Posterior cingulate gyrus (tissue), 11 donors: ENCODE data around the gene TRAF3IP3.
"Not testable (repeated sequence)": the region's sequence is repeated elsewhere in the genome, so short reads cannot be mapped to it uniquely, and the experiment has no call there.

ENCODE experiments used
- DNase-seq, 10 donors: peaks; one replicate each; pipeline versions ENCODE4 v3.0.0 to v3.0.0-alpha.2; 2020 to 2021; ENCODE audit warnings: mixed read lengths in 3 of 10
- intact Hi-C: fragments of 100-400 bp; cut with DNase I; formaldehyde crosslinking; loops from one replicate; pipeline ENCODE4 v1.15.1; 2023

Gene TRAF3IP3

DNA sequence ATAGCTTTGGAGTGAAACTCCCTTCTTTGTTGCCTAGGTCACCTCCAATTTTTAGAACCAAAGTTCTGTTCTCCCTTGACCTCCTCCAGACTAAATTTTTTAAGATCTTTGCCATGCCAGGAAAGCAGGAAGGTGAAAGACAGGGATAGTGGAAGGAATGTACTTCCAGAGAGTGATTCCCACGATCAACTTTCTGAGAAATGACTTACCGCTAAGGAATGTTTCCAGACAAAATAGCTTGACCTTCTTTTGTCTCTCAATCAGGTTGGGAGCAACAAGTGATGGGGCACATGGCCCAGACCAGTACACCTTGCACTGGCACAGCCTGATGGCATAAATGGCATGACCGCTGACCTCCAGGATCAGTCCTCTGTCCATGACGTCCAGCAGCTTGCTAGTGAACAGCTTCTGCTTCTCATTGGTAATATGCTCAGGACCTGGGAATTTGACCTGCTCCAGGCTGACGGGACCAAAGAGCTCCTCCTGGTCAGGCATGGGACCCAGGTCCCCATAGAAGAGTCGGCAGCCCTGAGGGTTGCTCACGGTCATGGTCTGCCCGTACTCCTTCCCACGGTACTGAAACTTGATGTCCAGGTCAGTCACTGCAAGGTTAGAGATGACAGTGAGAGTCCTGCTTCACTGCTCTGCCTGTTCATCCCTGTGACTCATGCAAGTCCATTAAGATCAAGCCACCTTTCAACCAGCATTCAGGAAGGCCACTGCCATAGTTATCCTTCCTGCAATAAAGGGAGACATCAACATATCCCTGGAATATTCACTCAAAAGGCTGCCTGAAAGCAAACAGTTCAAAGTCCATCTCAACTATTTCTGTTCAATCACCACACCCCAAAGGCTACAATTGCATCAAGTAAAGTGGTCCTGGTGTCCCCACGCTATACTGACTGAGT lies 34.7 kb downstream of the TRAF3IP3 start:
- intact Hi-C loops: no loop called here
- no peak for DNase-seq

- intact Hi-C loops: no loop called here
- DNase-seq: no peak
These were observed 36.1 kb downstream of the TRAF3IP3 start for GRCh38 chr1:209791920-209792319.

- intact Hi-C loops, DNase-seq: not testable (repeated sequence)
These were observed 37.9 kb downstream of the TRAF3IP3 start for GRCh38 chr1:209793711-209794110.

DNA sequence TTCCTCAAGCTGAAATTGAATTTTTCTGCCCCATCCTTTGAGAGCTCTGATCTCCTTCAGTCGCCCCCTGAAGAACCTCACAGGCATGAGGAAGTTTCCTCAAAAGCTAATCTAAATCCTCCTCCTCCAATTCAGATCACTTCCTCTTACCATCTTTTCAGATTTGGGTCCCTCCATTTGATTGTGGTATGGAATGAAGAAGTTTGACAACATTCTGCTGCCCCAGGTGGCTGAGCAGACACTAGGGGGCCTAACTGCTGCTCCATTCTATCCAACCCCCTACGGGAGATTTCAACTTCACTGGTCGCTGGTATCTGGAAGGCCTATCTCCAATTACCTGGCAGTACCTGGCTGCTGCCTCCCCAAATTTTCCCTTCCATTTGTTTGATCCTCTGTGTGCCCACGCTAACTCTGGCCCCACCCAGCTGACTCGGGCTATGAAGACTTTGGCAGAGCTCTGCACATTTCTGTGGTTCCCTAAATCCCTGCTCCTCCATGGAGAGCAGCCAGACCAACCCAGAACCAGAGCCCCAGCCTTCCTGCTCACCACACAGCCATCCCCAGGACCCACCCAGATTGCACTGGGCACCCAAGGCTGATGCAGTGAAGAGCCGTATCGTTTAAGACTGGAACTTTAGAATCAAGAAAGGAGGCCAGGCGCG lies 42.3 kb downstream of the TRAF3IP3 start:
- intact Hi-C loops: no loop called here
- peak in 1 of 10 donors; percentile 61 for DNase-seq

DNA sequence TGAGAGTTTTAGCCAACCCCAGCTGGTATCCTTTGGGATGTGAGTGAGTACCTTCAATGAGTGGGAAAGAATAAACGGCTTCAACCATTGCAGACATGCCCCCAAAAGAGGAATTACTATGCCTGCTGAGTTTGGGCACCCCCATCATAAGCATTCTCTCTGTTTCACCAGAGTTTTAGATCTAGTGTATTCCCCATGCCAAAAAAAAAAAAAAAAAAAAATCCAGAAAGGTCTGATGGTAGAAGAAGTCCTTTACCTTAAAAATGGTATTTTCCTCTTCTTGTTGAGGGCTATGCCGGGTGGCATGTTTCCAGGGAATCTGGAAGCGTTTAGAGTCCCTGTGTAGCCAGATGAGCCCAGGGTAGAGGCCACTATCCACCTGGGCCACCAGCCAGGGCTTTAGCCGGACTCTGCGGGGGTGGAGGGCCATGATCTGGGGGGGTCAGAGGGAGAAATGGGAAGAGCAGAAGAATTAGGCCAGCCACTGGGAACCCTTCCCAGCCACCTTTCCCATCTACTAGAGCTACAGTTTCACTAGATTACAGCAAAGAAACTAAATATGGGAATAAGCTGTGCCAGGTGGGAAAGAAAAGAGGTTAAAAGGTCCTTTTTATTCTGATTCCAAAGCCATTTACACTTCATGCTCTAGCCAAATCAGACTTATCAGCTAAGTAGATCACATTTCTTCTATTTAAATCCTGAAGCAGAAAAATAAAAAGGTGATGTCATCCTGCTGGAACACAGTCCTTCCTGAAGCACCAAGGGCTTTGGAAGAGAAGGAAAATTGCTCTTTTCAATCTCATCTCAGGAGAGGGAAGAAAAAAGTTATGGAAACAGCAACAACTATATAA lies 45.4 kb downstream of the TRAF3IP3 start:
- no peak for DNase-seq
- intact Hi-C loops: no loop called here

DNA sequence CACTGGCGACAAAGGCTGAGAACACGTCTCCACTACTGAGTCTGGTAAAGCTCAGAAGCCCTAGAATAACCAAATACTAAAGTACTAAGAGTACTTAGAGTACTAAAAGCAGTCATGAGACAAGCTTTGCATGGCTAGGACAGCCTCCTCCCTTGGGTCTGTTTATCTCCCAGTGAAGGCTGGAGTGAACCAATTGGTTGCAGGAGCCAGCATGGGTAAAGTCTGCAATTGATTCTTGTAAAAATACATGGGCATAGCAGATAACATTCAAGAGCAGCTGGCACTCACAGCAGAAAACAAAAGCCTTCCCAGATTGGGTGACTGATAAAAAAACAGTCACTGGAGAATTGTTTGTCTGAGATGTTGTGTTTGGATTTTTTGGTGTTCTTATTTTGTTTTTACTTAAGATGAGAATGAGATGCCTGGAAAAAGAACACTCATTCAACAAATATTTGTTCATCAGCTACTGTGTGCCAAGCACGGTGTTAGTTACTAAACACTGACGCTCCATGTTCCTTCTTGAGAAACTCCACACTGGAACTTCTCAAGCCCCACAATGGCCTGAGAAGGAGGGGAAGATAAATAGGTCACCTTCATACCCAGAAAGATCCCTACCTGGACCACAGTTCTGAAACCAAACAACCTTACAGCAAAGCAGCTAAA lies 46.4 kb downstream of the TRAF3IP3 start:
- no peak for DNase-seq
- intact Hi-C loops: no loop called here

GRCh38 chr1:209802780-209803152 lies 46.9 kb downstream of the TRAF3IP3 start:
- intact Hi-C loops: no loop called here

DNA sequence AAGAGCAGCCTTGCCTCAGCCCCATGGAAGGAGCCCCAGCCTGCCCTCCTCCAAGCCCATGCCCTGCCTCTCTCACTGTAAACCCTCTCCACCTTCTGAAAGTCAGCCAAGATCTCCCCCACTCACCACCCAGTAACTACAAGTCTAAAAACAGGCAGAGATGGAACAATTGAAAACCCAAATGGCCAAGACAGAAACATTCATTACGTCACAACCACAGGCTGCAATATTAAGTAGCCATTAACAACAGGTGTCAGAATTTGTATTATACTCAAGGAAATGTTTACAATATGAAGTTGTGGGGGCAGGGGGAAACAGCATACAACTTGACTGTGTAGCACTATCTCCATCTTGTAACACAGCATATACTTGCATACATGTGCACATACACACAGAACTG lies 47.7 kb downstream of the TRAF3IP3 start:
- intact Hi-C loops: no loop called here
- no peak for DNase-seq

More at GRCh38 chr1:209802780-209803152, 46.9 kb downstream of the TRAF3IP3 start:
- no peak for DNase-seq

DNA sequence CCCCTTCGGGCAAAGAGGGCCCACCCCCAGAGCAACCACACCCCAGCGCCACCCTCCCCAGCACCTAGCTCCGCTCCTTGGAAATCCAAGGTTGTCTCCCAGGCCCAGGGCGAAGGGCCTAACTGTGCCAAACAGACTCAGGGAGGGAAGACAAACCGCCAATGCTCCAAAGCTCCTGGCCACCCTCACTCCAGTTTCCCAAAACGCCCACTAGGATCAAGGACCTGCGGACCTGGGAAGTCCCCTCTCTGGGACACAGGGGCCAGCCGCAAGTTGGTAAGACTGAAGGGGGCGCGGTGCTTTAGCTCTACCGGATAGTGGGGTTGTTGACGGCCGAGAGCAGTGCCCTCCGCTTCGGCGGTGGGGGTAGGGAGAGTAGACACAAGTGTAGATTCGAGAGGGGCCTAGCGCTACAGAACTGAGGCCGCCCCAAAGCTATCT lies 49.5 kb downstream of the TRAF3IP3 start:
- intact Hi-C loops: no loop called here
- DNase-seq: peak in 1 of 10 donors; percentile 77

DNA sequence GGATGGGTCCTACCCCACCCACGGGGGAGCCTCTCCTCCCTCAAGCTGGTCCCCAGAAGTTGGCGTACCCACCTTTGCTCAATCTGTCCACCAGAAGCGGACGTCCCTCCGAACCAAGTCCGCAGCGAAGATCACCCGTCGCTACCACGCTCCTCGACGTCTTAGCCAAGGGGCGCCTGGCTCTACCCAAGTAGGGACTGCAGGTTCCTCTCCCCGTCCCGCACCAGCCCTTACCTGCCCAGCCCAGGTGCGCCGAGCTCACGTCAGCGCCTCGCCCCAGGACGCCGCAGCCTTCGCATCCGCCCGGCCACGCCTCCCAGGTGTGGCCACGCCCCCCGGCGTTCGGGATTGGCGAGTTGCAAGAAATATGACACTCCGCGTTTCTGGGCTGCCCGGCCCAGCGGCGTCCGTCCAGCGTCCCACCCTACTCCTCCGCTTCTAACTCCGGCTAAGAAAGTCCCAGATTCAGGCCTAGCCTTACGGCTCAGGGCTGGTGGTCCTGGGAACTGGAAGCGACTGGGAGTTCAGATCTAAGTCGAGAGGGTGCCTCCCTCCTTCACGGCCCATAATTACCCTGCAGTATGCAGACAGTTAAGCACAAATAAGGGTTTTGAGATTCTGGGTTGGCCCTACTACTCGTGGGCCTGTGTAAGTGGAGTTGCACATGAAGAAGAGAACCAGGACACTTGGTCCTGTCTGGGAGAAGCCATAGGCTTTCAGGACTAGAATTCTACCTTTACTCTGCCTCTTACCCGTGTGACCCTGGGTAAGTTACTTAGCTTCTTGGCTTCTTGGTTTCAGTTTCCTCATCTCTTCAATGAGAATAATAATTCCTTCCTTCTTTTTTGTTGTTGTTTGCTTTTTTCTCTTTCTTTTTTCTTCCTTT lies 50.3 kb downstream of the TRAF3IP3 start, which contains the start of gene IRF6:
Gene IRF6 (minus strand): TSS at position 268 of the 886 bp plus-strand sequence. CDS start 4,729 bp downstream, outside the sequence.
- intact Hi-C loops: no loop called here
- peak in 1 of 10 donors; percentile 86 for DNase-seq

DNA sequence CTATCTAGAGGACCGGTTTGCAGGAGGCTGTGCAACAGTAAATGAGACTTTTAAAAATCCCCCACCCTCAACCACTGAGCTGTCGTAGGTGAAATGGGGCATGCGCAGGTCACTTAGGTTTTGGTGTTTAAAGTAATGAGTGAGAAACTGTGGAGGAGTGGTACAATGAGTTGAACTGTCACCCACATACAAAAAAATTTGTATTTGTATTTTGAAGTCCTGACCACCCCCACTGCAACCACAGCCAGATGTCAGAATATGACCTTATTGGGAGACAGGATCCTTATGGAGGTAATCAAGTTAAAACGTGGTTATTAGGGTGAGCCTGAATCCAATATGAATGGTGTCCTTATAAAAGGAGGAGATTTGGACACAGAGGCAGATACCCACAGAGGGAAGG lies 51.7 kb downstream of the TRAF3IP3 start:
- intact Hi-C loops: no loop called here

DNA sequence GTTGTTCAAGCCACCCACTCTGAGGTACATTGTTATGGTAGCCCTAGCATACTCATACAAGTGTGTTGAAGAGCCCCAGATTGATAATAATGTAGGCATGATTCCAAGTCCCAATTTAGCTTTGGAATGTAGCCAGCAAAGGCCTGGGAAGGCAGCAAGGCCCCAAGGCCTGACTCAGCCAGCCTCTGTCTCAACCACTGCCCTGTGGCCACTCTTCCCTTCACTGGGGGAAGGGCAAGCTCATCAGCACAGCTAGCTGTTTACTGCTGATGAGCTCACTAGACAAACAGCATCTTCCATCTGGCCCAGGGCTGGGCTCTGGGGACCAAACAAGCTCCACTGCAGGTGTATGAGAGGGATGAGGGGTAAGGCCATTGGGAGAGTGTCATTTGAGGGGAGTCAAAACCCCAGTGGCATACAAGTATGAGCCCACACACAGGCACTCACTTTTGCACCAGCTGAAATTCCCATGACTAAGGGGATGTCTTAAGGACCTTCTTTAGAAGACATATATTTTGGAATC lies 52.3 kb downstream of the TRAF3IP3 start:
- no peak for DNase-seq
- intact Hi-C loops: no loop called here

More for the DNA sequence above, 51.7 kb downstream of the TRAF3IP3 start:
- DNase-seq: no peak

- DNase-seq: no peak
- intact Hi-C loops: no loop called here
These were observed 53.8 kb downstream of the TRAF3IP3 start for GRCh38 chr1:209809611-209810010.

DNA sequence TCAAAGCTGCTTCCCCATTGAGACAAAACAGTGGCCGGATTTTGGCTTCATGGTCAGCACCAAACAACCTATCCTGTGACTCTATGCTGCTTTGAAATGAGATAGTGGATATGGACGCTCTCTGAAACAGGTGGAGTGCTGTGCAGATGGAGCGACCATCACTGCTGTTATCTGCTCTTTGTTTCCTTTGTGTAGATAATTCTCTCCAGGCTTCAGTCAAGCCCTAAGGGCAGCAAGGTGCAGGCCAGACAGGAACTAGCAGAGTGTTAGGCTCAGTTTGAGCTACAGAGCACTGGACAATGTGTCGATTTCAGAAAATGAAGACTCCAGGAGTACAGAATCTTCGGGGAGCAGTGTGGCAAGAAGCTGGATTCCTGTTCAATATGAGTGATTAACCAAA lies 54.9 kb downstream of the TRAF3IP3 start:
- no peak for DNase-seq
- intact Hi-C loops: no loop called here

GRCh38 chr1:209813902-209814301 lies 58.0 kb downstream of the TRAF3IP3 start:
- no peak for DNase-seq
- intact Hi-C loops: no loop called here

GRCh38 chr1:209815490-209815889 lies 59.6 kb downstream of the TRAF3IP3 start:
- intact Hi-C loops: no loop called here
- no peak for DNase-seq

DNA sequence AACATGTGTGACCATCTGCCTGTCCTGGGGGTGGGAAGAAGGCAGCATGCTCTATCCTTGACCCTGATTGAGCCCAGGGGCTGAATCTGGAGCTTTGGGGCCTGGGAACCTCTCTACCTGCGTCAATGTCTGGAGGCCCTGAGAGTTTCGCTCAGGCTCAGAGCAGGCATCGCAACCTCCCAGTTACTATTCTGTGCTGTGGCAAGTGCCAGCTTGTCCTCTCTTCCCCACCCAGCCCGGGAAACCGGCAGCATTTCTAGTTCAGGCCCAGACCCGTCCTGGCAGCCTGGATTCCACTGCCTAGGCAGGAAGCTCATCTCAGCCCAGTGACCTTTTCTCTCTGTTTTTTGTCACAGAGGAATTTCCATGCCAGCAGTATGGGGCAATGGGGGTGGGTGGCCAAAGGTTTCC lies 60.1 kb downstream of the TRAF3IP3 start:
- intact Hi-C loops: no loop called here
- DNase-seq: no peak

DNA sequence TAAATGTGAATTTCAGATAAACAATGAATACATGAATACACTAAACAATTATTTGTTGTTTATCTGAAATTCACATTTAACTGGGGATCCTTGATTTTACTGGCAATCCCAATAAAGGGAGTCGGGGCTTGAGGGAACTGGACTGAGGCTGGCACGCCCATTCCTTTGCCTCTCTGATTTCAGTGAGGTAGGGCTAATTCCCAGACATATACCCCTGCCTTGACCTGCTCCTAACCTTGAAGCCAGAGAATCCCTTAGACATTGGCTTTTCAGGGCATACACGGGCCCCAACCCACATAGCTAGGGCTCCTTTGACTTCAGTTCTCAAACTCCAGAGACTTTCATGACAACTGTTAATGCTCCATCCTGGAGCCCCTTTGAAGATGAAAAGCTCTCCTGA lies 61.1 kb downstream of the TRAF3IP3 start:
- intact Hi-C loops: no loop called here
- DNase-seq: no peak

- intact Hi-C loops: no loop called here
- no peak for DNase-seq
These were observed 61.8 kb downstream of the TRAF3IP3 start for GRCh38 chr1:209817691-209818090.
